ENCODE measurements around the gene TRPM8. TPM values are rescaled to one million over a fixed set of nuclear protein-coding genes. Genes with fewer than 3 reads are reported as not detected.

TRPM8 gene
- total and polyA plus RNA-seq, 2 of the 8 experiments (the other 6 are each of a cell fraction or from before 2014, with no cell fraction given): 0.18 to 0.54 TPM

DNA sequence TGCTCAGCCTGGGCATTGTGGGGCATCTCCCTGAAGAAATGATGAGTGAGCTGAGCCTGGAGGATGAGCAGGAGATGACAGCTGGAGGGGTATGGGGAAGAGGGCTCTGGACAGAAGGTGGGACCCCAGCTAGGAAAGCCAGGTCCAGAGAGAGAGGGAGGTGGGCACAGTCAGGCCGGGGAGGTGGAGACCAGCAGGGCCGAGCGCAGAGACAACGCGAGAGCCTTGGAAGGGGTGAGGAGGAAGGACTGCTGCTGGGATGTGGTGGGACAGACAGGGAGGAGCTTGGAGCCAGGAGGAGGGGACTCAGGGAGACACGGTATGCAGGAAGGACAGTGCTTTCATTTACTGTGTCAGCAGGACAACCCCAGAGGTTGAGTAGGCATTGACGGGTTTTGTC lies 8.2 kb downstream of the TRPM8 start:
- Histone ChIP-seq H3K4me1 (replicated peaks in 1 of 4; ENCODE audit: control insufficient read depth in 3 of 4, insufficient read depth in 4 of 4, low read length in 3 of 4) (peaks cover 3 to 10% (median 5%) of the 10 kb centered on the region in 4 experiments; a peak in 5 of 7 replicates), H3K9ac (replicated peaks in 1 of 4; ENCODE audit: extremely low read depth in 1 of 4, low read depth in 3 of 4, low read length in 3 of 4) (no peak overlapping the region), H3K23ac (ENCODE audit: insufficient read length) (no peak overlapping the region), H3K79me1 (ENCODE audit: low read depth, low read length) (no peaks in the 10 kb centered on the region), H3K79me2 (ENCODE audit: control insufficient read depth in 1 of 2, insufficient read depth in 2 of 2, low read length in 2 of 2) (no peaks in the 10 kb centered on the region), H3K27me3 (replicated peaks in 1 of 4; ENCODE audit: control insufficient read depth in 3 of 4, extremely low read depth in 1 of 4, insufficient read depth in 3 of 4, low read length in 3 of 4) (no peaks in the 10 kb centered on the region), H2BK12ac (ENCODE audit: low read depth, low read length) (no peak overlapping the region), H3K18ac (ENCODE audit: extremely low read depth, low read length) (no peak overlapping the region), H4K5ac (ENCODE audit: insufficient read length, low read depth, low read length) (no peak overlapping the region), H3K4me3 (ENCODE audit: extremely low read depth in 1 of 4, insufficient read depth in 2 of 4, low read depth in 3 of 4, low read length in 4 of 4) (no peak overlapping the region), H3K27ac (ENCODE audit: low read depth, low read length) (no peak overlapping the region), H3K14ac (ENCODE audit: insufficient read length) (no peak overlapping the region), H4K91ac (replicated peaks; ENCODE audit: insufficient read length, low read length) (no peak overlapping the region), H2AFZ (ENCODE audit: low read length) (no peak overlapping the region), H3K4ac (replicated peaks; ENCODE audit: insufficient read length, low read depth, low read length) (no peak overlapping the region), H4K8ac (ENCODE audit: extremely low read depth, insufficient read depth, low read length) (no peak overlapping the region), H4K20me1 (replicated peaks in 1 of 2; ENCODE audit: control insufficient read depth in 1 of 2, insufficient read depth in 2 of 2, low read length in 2 of 2) (no peaks in the 10 kb centered on the region), H3K9me3 (ENCODE audit: insufficient read depth in 2 of 2, low read depth in 1 of 2, low read length in 1 of 2) (no peaks in the 10 kb centered on the region), H2BK20ac (ENCODE audit: low read length) (no peak overlapping the region), H2BK5ac (ENCODE audit: low read depth, low read length) (no peak overlapping the region), H2AK5ac (ENCODE audit: low read depth, low read length) (no peak overlapping the region), H3K4me2 (ENCODE audit: insufficient read depth in 1 of 2, low read depth in 2 of 2, low read length in 2 of 2) (no peak overlapping the region), H2BK15ac (ENCODE audit: low read length) (no peak overlapping the region), H3K36me3 (ENCODE audit: control insufficient read depth in 2 of 4, insufficient read depth in 4 of 4, low read length in 3 of 4) (no peaks in the 10 kb centered on the region), H3K23me2 (ENCODE audit: low read depth, low read length) (no peaks in the 10 kb centered on the region), H3K56ac (replicated peaks; ENCODE audit: insufficient read length, low read depth, low read length) (no peak overlapping the region), H2BK120ac (replicated peaks; ENCODE audit: low read depth, low read length) (no peak overlapping the region)
- DNase-seq (ENCODE audit: low read depth in 1 of 2, low spot score in 2 of 2): no peak
- WGBS, 2 experiments (ENCODE audit: extremely low coverage in 1 of 2, insufficient coverage in 1 of 2, insufficient read length in 1 of 2, insufficient replicate concordance in 2 of 2, low coverage in 1 of 2, low lambda C conversion rate in 2 of 2, missing lambda C conversion rate in 1 of 2): 76% methylated on average over 6 of the region's 7 CpGs; no CpG with 5 or more reads in 1 of the 2 experiments
- CTCF ChIA-PET (ENCODE audit: partially characterized antibody): interaction anchor here (1.0 to 2.3 kb wide), 3 partner anchors 8 to 68 kb away, joined by 4 to 9 read pairs (median 4); partner anchors contain the start of gene TRPM8
- POLR2A ChIA-PET (ENCODE audit: partially characterized antibody): interaction anchor here (1.0 kb wide), 1 partner anchor 8 kb away, joined by 3 read pairs; the partner anchor contains the start of gene TRPM8
- no peak for FAIRE-seq
- no peak for TF ChIP-seq SRF (IDR thresholded peaks at IDR 0.05; ENCODE audit: low read depth, low read length)
- TF ChIP-seq, protein P1, sequence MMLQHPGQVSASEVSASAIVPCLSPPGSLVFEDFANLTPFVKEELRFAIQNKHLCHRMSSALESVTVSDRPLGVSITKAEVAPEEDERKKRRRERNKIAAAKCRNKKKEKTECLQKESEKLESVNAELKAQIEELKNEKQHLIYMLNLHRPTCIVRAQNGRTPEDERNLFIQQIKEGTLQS (IDR thresholded peaks at IDR 0.05; ENCODE audit: insufficient read depth, low read depth, low read length): no peak
- no peak for TF ChIP-seq KDM4A (IDR thresholded peaks at IDR 0.05; ENCODE audit: low read depth, low read length, severe bottlenecking)
- TF ChIP-seq FOSL1 (IDR thresholded peaks at IDR 0.05; ENCODE audit: insufficient read depth, low read depth, low read length): no peak
- TF ChIP-seq TBP (IDR thresholded peaks at IDR 0.05; ENCODE audit: low read depth, low read length): no peak
- no peak for TF ChIP-seq POU5F1 (IDR thresholded peaks at IDR 0.05; ENCODE audit: low read depth, low read length)
- TF ChIP-seq, protein P2, sequence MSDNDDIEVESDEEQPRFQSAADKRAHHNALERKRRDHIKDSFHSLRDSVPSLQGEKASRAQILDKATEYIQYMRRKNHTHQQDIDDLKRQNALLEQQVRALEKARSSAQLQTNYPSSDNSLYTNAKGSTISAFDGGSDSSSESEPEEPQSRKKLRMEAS (IDR thresholded peaks at IDR 0.05): no peak
- TF ChIP-seq KDM5A (IDR thresholded peaks at IDR 0.05; ENCODE audit: low read length): no peak
- no peak for TF ChIP-seq EGR1 (IDR thresholded peaks at IDR 0.05; ENCODE audit: borderline replicate concordance, low read depth, low read length)
- TF ChIP-seq, protein P3, sequence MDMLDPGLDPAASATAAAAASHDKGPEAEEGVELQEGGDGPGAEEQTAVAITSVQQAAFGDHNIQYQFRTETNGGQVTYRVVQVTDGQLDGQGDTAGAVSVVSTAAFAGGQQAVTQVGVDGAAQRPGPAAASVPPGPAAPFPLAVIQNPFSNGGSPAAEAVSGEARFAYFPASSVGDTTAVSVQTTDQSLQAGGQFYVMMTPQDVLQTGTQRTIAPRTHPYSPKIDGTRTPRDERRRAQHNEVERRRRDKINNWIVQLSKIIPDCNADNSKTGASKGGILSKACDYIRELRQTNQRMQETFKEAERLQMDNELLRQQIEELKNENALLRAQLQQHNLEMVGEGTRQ (IDR thresholded peaks at IDR 0.05; ENCODE audit: low read length): no peak
- no peak for TF ChIP-seq ZNF274 (IDR thresholded peaks at IDR 0.05; ENCODE audit: borderline replicate concordance, extremely low read depth, low read length)
